Keratinocyte (primary cell): Measurements from ENCODE around the gene DMAC2. TPM values are rescaled to one million over a fixed set of nuclear protein-coding genes. Genes with fewer than 3 reads are reported as not detected.

Experiments used
- DNase-seq: peaks from one replicate; pipeline ENCODE4 v3.0.0-alpha.2; 2011; ENCODE audit warnings: low read depth, missing footprints, low spot score
- FAIRE-seq: peaks from 2 replicates; lab custom pipeline; 2011; peaks lifted over from hg19 to GRCh38; lab: Jason Lieb, UNC
- H2AFZ ChIP-seq: 2 replicates; pipeline ENCODE4 v1.6.0; 2012; ENCODE audit warnings: low read length, control low read depth, inconsistent platforms; ENCODE audit not compliant: control insufficient read depth
- H3K27ac ChIP-seq: 2 replicates; pipeline ENCODE4 v1.5.1; 2011; ENCODE audit warnings: low read length; ENCODE audit not compliant: control insufficient read depth, insufficient read depth
- H3K27me3 ChIP-seq: 3 replicates; pipeline ENCODE4 v1.6.0; 2011; ENCODE audit warnings: low read length; ENCODE audit not compliant: control insufficient read depth, insufficient read depth; ENCODE audit errors: extremely low read depth
- H3K36me3 ChIP-seq, 2 experiments: 2 replicates in 1 of 2; 3 replicates in 1 of 2; pipeline ENCODE4 v1.5.1; 2011; ENCODE audit warnings: low read length in 2 of 2, mild to moderate bottlenecking in 1 of 2; ENCODE audit not compliant: control insufficient read depth in 2 of 2, insufficient read depth in 2 of 2; ENCODE audit errors: extremely low read depth in 1 of 2
- H3K4me1 ChIP-seq: 3 replicates; pipeline ENCODE4 v1.5.1; 2011; ENCODE audit warnings: low read length; ENCODE audit not compliant: control insufficient read depth, insufficient read depth; ENCODE audit errors: extremely low read depth
- H3K4me2 ChIP-seq: 3 replicates; pipeline ENCODE4 v1.6.0; 2011; ENCODE audit warnings: low read depth, low read length; ENCODE audit not compliant: control insufficient read depth, insufficient read depth; ENCODE audit errors: extremely low read depth
- H3K4me3 ChIP-seq, 3 experiments: fragments of 200-600 bp in 1 of 3; sonication (generic) in 1 of 3; 2 replicates in 2 of 3; 3 replicates in 1 of 3; pipeline ENCODE4 v1.5.1; 2011 to 2016; ENCODE audit warnings: low read length in 3 of 3, mild to moderate bottlenecking in 3 of 3, control low read depth in 2 of 3, inconsistent platforms in 1 of 3, low read depth in 1 of 3, mixed read lengths in 1 of 3, mixed run types in 1 of 3, moderate library complexity in 1 of 3; ENCODE audit not compliant: control insufficient read depth in 2 of 3, insufficient read depth in 2 of 3; ENCODE audit errors: extremely low read depth in 1 of 3
- H3K79me2 ChIP-seq: 2 replicates; pipeline ENCODE4 v1.6.0; 2012; ENCODE audit warnings: low read length; ENCODE audit not compliant: control insufficient read depth, insufficient read depth
- H3K9ac ChIP-seq: 3 replicates; pipeline ENCODE4 v1.6.0; 2011; ENCODE audit warnings: low read length; ENCODE audit not compliant: control insufficient read depth, insufficient read depth; ENCODE audit errors: extremely low read depth
- H3K9me1 ChIP-seq: 3 replicates; pipeline ENCODE4 v1.6.0; 2011; ENCODE audit warnings: low read length; ENCODE audit not compliant: control insufficient read depth, insufficient read depth; ENCODE audit errors: extremely low read depth
- H3K9me3 ChIP-seq: 2 replicates; pipeline ENCODE4 v1.5.1; 2012; ENCODE audit warnings: low read depth, low read length; ENCODE audit not compliant: control insufficient read depth
- H4K20me1 ChIP-seq: 3 replicates; pipeline ENCODE4 v1.6.0; 2011; ENCODE audit warnings: low read length; ENCODE audit not compliant: control insufficient read depth, insufficient read depth; ENCODE audit errors: extremely low read depth
- CTCF ChIP-seq, 3 experiments: IDR thresholded peaks in 1 of 3; conservative IDR thresholded peaks in 1 of 3; optimal IDR thresholded peaks in 1 of 3; 2 replicates in 2 of 3; 3 replicates in 1 of 3; pipeline versions ENCODE3 to v1.5.1; 2011; ENCODE audit warnings: low read length in 3 of 3, mild to moderate bottlenecking in 3 of 3, moderate library complexity in 2 of 3, control low read depth in 1 of 3, inconsistent platforms in 1 of 3; ENCODE audit not compliant: insufficient read depth in 2 of 3; ENCODE audit errors: extremely low read depth in 1 of 3
- EZH2 ChIP-seq: IDR thresholded peaks from one replicate; pipeline ENCODE4 v1.6.1; 2012; ENCODE audit warnings: inconsistent platforms, mild to moderate bottlenecking, low read length, moderate library complexity
- dilution Hi-C: fragments of 300-500 bp; cut with MboI; formaldehyde crosslinking; loops from one replicate; pipeline ENCODE4 v1.7.0; 2020; ENCODE audit warnings: low sequenced_read_pairs; ENCODE audit not compliant: extremely low pct_ligation_motif_present
- polyA plus RNA-seq, 5 experiments: library from polyadenylated mRNA; depleted of rRNA in 3 of 5; stranded (reverse) in 3 of 5; stranded (forward) in 1 of 5; unstranded in 1 of 5; fragments of >200 nt; gene quantifications; 1 replicate in 1 of 5; 2 replicates in 3 of 5; 3 replicates in 1 of 5; pipeline versions ENCODE4 v1.2.1 to v1.2.3, GENCODE V29; 2011 to 2012; ENCODE audit warnings: missing spikeins in 2 of 5, low read depth in 1 of 5, low replicate concordance in 1 of 5

Gene DMAC2
- polyA plus RNA-seq, 1 donor (not counting 4 experiments of a cell fraction or from before 2014, with no cell fraction given) = 45.3 TPM

DNA sequence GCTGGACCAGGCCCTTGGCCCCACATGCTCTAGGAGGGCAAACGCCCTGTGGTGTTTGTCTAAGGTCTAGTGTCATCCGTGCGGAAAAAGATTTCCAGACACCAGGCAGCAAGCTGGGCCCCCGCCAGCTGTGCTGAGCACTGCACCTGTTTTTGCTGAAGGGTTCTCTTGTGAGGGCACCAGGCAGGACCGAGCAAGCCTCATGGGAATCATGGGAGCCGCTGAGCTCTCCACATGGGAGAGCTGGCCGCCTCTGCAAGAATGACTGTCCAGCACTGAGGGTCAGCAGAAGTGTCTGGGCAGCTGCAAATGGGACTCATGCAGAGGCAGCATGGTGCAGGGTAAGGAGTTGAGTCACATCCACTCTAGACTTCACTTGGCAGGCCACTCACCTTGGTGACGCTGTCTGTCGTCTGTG lies 24.5 kb downstream of the DMAC2 start:
- Histone ChIP-seq H2AFZ (no peak overlapping the region), H3K79me2 (no peaks in the 10 kb centered on the region), H3K9me1 (no peaks in the 10 kb centered on the region), H3K4me2 (no peak overlapping the region), H3K27me3 (no peaks in the 10 kb centered on the region), H4K20me1 (no peaks in the 10 kb centered on the region), H3K27ac (no peak overlapping the region), H3K36me3 (peaks cover 7 to 8% of the 10 kb centered on the region in 2 experiments), H3K9me3 (no peaks in the 10 kb centered on the region), H3K9ac (no peak overlapping the region), H3K4me3 (no peak overlapping the region), H3K4me1 (no peaks in the 10 kb centered on the region)
- no peak for DNase-seq
- TF ChIP-seq EZH2 (no peak), CTCF (optimal IDR thresholded peaks at IDR 0.05 in 1 of 3, IDR thresholded peaks at IDR 0.05 in 1 of 3, conservative IDR thresholded peaks at IDR 0.05 in 1 of 3; ENCODE audit: extremely low read depth in 1 of 3, insufficient read depth in 2 of 3, low read length in 3 of 3) (no peak)
- dilution Hi-C loops = no loop called here
- no peak for FAIRE-seq

DNA sequence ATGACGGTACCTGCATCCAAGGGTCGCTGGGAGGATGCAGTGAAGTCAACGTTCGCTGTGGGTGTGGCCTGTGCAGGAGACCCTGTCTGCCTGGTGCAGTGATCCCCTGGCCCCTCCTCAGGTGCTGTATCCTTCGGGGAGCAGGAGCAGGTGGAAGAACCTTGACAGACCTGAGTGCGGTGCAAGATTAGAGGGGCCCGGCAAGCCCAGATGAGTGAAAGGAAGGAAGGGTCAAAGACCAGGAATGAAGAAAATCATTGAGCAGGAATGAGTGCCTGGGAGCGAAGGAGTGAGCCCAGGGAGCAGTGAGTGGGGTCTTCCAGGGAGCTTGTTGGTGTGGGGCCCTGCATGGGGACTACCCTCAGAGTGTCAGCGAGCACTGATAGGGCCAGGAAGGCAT lies 25.3 kb downstream of the DMAC2 start:
- H3K9ac ChIP-seq = no peak overlapping the region
- DNase-seq (no peak), FAIRE-seq (no peak)
- H4K20me1 ChIP-seq = no peaks in the 10 kb centered on the region
- H3K27ac ChIP-seq = no peak overlapping the region
- H3K4me2 ChIP-seq = no peak overlapping the region
- H3K79me2 ChIP-seq = no peaks in the 10 kb centered on the region
- H3K27me3 ChIP-seq = no peaks in the 10 kb centered on the region
- TF ChIP-seq EZH2 = no peak
- TF ChIP-seq CTCF (optimal IDR thresholded peaks at IDR 0.05 in 1 of 3, IDR thresholded peaks at IDR 0.05 in 1 of 3, conservative IDR thresholded peaks at IDR 0.05 in 1 of 3; ENCODE audit: extremely low read depth in 1 of 3, insufficient read depth in 2 of 3, low read length in 3 of 3) = no peak
- dilution Hi-C loops = no loop called here
- no peaks in the 10 kb centered on the region for H3K4me1 ChIP-seq
- no peak overlapping the region for H3K4me3 ChIP-seq
- no peaks in the 10 kb centered on the region for H3K9me1 ChIP-seq
- H2AFZ ChIP-seq = no peak overlapping the region
- no peaks in the 10 kb centered on the region for H3K9me3 ChIP-seq
- peaks cover 5 to 7% of the 10 kb centered on the region in 2 experiments for H3K36me3 ChIP-seq
